HG03025 (cell line): ENCODE results near the gene SELENOI.

Experiments used
- ATAC-seq: cut with Tn5 transposase; IDR thresholded peaks from one replicate; pipeline ENCODE4 v1.9.1; 2021; ENCODE audit warnings: mild to moderate bottlenecking, moderate library complexity; ENCODE audit not compliant: unreplicated experiment, low FRiP score

Gene SELENOI

DNA sequence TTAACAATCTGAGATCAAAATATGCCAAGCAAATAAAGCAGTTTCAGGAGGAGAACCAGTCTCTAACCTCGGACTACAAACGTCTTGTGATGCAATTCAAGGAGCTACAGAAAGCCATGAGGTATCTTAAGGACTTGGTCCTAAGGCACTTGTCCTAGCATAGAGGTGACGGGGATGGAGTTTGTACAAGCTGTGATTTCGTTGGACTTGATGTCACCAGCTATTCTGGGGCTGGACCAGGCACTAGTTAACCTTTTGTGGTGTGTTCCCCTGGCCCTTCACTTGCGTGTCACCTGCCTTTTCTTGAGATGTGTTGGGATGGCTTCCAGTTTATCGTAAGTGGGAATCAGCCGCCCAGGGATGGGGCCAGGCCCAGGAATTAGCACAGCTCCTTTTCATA lies 98.3 kb downstream of the SELENOI start:
- ATAC-seq, result no peak
